Thyroid gland (tissue), 4 donors: ENCODE data around the gene DIP2B.

ENCODE experiments used
- CTCF ChIP-seq, 6 experiments: fragments of 200-600 bp in 3 of 6; fragments of 450-650 bp in 3 of 6; sonication (generic) in 3 of 6; IDR thresholded peaks; one replicate each; pipeline ENCODE4 v1.5.1; 2016 to 2019; ENCODE audit warnings: antibody characterized with exemption in 6 of 6, mild to moderate bottlenecking in 2 of 6, inconsistent platforms in 1 of 6, moderate library complexity in 1 of 6
- POLR2A ChIP-seq, 2 donors: fragments of 450-650 bp; IDR thresholded peaks; one replicate each; pipeline ENCODE4 v1.6.1; 2017; ENCODE audit warnings: antibody characterized with exemption in 2 of 2, mild to moderate bottlenecking in 2 of 2, moderate library complexity in 1 of 2

- TF ChIP-seq CTCF (IDR thresholded peaks at IDR 0.05) (no peak), POLR2A (IDR thresholded peaks at IDR 0.05) (no peak)
These were observed 3.1 kb downstream of the DIP2B start for GRCh38 chr12:50507930-50508329.
